ENCODE results near the gene MTCL1. TPM values are rescaled to one million over a fixed set of nuclear protein-coding genes. Genes with fewer than 3 reads are reported as not detected.

MTCL1 gene
- total RNA-seq, 1 experiment from 2014 or later = 22.7 TPM

DNA sequence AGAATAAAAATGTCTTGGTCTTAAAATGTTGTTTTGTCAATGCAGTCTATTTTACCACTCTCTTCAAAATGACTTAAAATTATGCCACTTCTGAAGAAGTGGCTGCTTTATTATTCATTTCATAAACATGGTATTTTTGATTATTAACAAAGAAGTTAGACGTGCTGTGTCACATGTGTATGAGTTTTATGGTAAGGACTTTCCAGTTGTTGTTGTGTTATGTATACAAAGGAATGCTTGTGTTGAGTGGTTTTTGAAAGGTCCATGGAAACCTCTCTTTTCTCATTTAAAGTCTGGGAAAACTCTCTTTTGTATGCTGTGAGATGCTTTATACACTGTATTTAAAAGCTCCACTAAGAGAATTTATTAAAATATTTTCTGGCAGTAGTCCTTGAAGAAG lies 116.2 kb downstream of the MTCL1 start (continued):
- TF ChIP-seq POLR2AphosphoS5 (IDR thresholded peaks at IDR 0.05; ENCODE audit: low read depth, low read length) = no peak
- TF ChIP-seq, protein P1, sequence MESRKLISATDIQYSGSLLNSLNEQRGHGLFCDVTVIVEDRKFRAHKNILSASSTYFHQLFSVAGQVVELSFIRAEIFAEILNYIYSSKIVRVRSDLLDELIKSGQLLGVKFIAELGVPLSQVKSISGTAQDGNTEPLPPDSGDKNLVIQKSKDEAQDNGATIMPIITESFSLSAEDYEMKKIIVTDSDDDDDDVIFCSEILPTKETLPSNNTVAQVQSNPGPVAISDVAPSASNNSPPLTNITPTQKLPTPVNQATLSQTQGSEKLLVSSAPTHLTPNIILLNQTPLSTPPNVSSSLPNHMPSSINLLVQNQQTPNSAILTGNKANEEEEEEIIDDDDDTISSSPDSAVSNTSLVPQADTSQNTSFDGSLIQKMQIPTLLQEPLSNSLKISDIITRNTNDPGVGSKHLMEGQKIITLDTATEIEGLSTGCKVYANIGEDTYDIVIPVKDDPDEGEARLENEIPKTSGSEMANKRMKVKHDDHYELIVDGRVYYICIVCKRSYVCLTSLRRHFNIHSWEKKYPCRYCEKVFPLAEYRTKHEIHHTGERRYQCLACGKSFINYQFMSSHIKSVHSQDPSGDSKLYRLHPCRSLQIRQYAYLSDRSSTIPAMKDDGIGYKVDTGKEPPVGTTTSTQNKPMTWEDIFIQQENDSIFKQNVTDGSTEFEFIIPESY (IDR thresholded peaks at IDR 0.05; ENCODE audit: extremely low read depth, insufficient replicate concordance, low read length) = no peak

GRCh38 chr18:8822643-8823042 lies 117.3 kb downstream of the MTCL1 start:
- no peaks in the 10 kb centered on the region for H3K4me1 ChIP-seq (ENCODE audit: control insufficient read depth in 1 of 2, insufficient read depth in 2 of 2, low read length in 2 of 2)
- peaks cover 4 to 21% of the 10 kb centered on the region in 2 experiments; a peak in 3 of 4 replicates for H3K36me3 ChIP-seq (ENCODE audit: control insufficient read depth in 1 of 2, insufficient read depth in 2 of 2, low read length in 2 of 2)
- RAD21 ChIA-PET (ENCODE audit: low non-redundant PET in 1 of 2, low total read pairs in 2 of 2, uncharacterized antibody in 2 of 2, unreplicated experiment in 2 of 2) = no interaction called here
- no TSS peak for BruUV-seq (replicated peaks)
- POLR2A ChIA-PET = no interaction called here
- no peaks in the 10 kb centered on the region for H3K27me3 ChIP-seq (ENCODE audit: insufficient read depth, low read length)
- H3K27ac ChIP-seq (ENCODE audit: low read depth, low read length) = no peak overlapping the region
- CTCF ChIA-PET = no interaction called here
- H4K20me1 ChIP-seq (ENCODE audit: insufficient read depth) = no peaks in the 10 kb centered on the region
- TF ChIP-seq ELF1 (IDR thresholded peaks at IDR 0.05; ENCODE audit: borderline replicate concordance, low read depth) (no peak), TCF7L2 (IDR thresholded peaks at IDR 0.05; ENCODE audit: borderline replicate concordance, extremely low read depth, insufficient read depth, insufficient read length) (no peak), CTCF (IDR thresholded peaks at IDR 0.05 in 2 of 3, conservative IDR thresholded peaks at IDR 0.05 in 1 of 3; ENCODE audit: borderline replicate concordance in 1 of 3, insufficient read depth in 1 of 3, low read depth in 2 of 3, low read length in 2 of 3) (no peak), RAD21 (IDR thresholded peaks at IDR 0.05; ENCODE audit: low read depth) (no peak), SP1 (IDR thresholded peaks at IDR 0.05; ENCODE audit: low read depth) (no peak), EZH2 (IDR thresholded peaks at IDR 0.05) (no peak), YY1 (IDR thresholded peaks at IDR 0.05; ENCODE audit: extremely low read depth, insufficient replicate concordance, low read depth, low read length) (no peak), JUND (IDR thresholded peaks at IDR 0.05) (no peak), FOSL1 (IDR thresholded peaks at IDR 0.05; ENCODE audit: low read depth) (no peak), POLR2A (IDR thresholded peaks at IDR 0.05; ENCODE audit: borderline replicate concordance, extremely low read depth, insufficient read depth, insufficient read length) (no peak), SIN3A (IDR thresholded peaks at IDR 0.05; ENCODE audit: low read depth) (no peak)
- TF ChIP-seq, protein P2, sequence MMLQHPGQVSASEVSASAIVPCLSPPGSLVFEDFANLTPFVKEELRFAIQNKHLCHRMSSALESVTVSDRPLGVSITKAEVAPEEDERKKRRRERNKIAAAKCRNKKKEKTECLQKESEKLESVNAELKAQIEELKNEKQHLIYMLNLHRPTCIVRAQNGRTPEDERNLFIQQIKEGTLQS (IDR thresholded peaks at IDR 0.05) = no peak
- TF ChIP-seq, protein P3, sequence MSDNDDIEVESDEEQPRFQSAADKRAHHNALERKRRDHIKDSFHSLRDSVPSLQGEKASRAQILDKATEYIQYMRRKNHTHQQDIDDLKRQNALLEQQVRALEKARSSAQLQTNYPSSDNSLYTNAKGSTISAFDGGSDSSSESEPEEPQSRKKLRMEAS (IDR thresholded peaks at IDR 0.05) = no peak
- no peaks in the 10 kb centered on the region for H3K9me3 ChIP-seq (ENCODE audit: control insufficient read depth in 1 of 2, insufficient read depth in 1 of 2, low read depth in 1 of 2, low read length in 2 of 2)
- ATAC-seq (no peak), DNase-seq (ENCODE audit: low read depth, low spot score) (no peak)
- no peaks in the 10 kb centered on the region for H3K9me2 ChIP-seq (ENCODE audit: insufficient read depth)
- no peak overlapping the region for H3K9ac ChIP-seq (ENCODE audit: low read length)
- no peaks in the 10 kb centered on the region for H3K79me2 ChIP-seq (ENCODE audit: insufficient read depth, low read length)
- H3K4me3 ChIP-seq (replicated peaks in 1 of 2; ENCODE audit: low read depth in 1 of 2, low read length in 2 of 2) = no peak overlapping the region
- no peak overlapping the region for H2AFZ ChIP-seq (ENCODE audit: low read depth, low read length, poor library complexity, severe bottlenecking)
- intact Hi-C loops (cut with micrococcal nuclease) = no loop called here
- no peak overlapping the region for H3K4me2 ChIP-seq (ENCODE audit: low read length)

All from HCT116 (cell line).